ACHN (cell line): ENCODE measurements around the gene TGFBR3L.

Experiments used
- DNase-seq: peaks from one replicate; pipeline ENCODE4 v3.0.0-alpha.2; 2015
- in situ Hi-C: cut with HindIII; loops from 2 replicates; pipeline ENCODE4 v1.10.0; 2017; ENCODE audit warnings: low sequenced_read_pairs, low pct_ligation_motif_present, low pct_unique_long_range_greater_than_20kb

TGFBR3L gene

GRCh38 chr19:7968008-7968795 lies 53.6 kb downstream of the TGFBR3L start:
- no peak for DNase-seq
- in situ Hi-C loops: no loop called here
